ENCODE results near the gene CAMK1D. TPM values are rescaled to one million over a fixed set of nuclear protein-coding genes. Genes with fewer than 3 reads are reported as not detected.

The CAMK1D gene
- total RNA-seq, 4 donors from 2014 or later, result 0.55 to 2.2 (median 1.5) TPM

DNA sequence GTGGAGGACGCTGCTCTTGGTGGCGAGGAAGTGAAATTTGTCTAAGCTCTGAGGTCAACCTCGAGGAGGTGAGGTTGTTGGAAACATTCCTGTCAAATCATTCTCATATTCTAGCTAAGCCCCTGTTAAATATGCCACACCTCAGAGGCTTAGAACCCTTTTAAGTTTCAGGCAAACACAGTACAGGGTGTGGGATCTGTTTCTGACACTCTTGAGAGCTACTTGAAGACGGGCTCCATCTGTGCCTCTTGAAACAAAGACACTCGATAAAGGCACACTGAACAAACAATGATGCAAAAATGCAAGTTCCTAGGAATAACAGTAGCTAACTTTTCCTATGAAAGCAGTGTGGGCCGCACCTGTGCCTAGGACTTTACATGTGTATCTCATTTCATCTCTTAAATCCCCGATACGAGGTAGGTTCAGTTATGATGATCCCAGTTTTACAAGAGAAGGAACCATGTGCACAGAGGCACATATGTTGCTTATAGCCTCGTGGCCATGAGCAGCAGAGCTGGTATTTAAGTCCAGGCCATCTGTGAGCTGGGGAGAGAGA lies 352.9 kb downstream of the CAMK1D start:
- in situ Hi-C loops (cut with MboI; ENCODE audit: low sequenced_read_pairs in 4 of 4), result no loop called here
- Histone ChIP-seq H3K36me3 (no peaks in the 10 kb centered on the region), H3K4me1 (peaks cover 2 to 5% of the 10 kb centered on the region in 2 donors), H3K9me3 (no peaks in the 10 kb centered on the region), H3K27me3 (no peaks in the 10 kb centered on the region), H3K4me3 (no peak overlapping the region), H3K27ac (no peak overlapping the region)
- TF ChIP-seq POLR2A (IDR thresholded peaks at IDR 0.05), result no peak
- TF ChIP-seq, protein P1, sequence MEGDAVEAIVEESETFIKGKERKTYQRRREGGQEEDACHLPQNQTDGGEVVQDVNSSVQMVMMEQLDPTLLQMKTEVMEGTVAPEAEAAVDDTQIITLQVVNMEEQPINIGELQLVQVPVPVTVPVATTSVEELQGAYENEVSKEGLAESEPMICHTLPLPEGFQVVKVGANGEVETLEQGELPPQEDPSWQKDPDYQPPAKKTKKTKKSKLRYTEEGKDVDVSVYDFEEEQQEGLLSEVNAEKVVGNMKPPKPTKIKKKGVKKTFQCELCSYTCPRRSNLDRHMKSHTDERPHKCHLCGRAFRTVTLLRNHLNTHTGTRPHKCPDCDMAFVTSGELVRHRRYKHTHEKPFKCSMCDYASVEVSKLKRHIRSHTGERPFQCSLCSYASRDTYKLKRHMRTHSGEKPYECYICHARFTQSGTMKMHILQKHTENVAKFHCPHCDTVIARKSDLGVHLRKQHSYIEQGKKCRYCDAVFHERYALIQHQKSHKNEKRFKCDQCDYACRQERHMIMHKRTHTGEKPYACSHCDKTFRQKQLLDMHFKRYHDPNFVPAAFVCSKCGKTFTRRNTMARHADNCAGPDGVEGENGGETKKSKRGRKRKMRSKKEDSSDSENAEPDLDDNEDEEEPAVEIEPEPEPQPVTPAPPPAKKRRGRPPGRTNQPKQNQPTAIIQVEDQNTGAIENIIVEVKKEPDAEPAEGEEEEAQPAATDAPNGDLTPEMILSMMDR (IDR thresholded peaks at IDR 0.05 in 4 of 5, conservative IDR thresholded peaks at IDR 0.05 in 1 of 5), result no peak
- DNase-seq (no peak), ATAC-seq (no peak)
- intact Hi-C loops (cut with DNase I; ENCODE audit: low total_unique reads), result no loop called here

DNA sequence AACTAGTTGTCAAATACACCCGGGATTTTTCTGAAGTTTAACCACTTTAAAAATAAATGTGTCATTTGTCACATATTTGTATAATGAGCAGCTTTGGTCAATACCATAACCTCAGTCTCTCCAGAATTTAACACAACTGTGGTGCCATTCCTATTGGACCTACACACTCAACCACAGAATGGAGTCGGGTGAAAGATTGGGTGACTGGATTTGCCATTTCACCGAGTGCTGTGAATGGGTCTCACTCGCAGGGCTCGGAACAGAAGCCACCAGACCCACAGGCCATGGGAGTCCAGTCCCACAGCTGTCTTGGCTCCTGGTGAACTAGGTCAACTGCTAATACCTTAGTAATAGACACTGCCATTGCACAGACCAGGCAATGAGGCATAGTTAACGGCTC lies 353.8 kb downstream of the CAMK1D start:
- H3K36me3 ChIP-seq, result no peaks in the 10 kb centered on the region
- no peaks in the 10 kb centered on the region for H3K27me3 ChIP-seq
- H3K4me1 ChIP-seq, result peaks cover 2 to 14% of the 10 kb centered on the region in 2 donors
- H3K27ac ChIP-seq, result no peak overlapping the region
- no peaks in the 10 kb centered on the region for H3K9me3 ChIP-seq
- intact Hi-C loops (cut with DNase I; ENCODE audit: low total_unique reads) (no loop called here), in situ Hi-C loops (cut with MboI; ENCODE audit: low sequenced_read_pairs in 4 of 4) (no loop called here)
- H3K4me3 ChIP-seq, result no peak overlapping the region
- ATAC-seq (no peak), DNase-seq (no peak)
- TF ChIP-seq, protein P1 (IDR thresholded peaks at IDR 0.05 in 4 of 5, conservative IDR thresholded peaks at IDR 0.05 in 1 of 5), result no peak
- no peak for TF ChIP-seq POLR2A (IDR thresholded peaks at IDR 0.05)

DNA sequence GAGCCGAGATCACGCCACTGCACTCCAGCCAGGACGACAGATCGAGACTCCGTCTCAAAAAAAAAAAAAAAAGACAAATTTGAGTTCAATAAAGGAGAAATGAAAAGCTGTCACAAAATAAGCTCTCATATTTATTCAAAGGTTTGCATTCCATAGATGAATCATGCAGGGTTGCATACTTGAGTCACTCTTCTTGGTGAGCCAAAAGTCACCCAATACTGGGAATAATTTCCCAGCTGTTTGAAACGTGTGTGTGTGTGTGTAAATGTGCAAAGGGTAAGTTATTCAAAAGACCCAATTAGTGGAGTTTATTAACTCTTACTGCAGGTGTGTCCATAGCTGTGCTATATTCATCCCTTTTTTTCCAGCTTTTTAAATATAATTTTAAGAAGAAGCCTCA lies 354.5 kb downstream of the CAMK1D start:
- TF ChIP-seq POLR2A (IDR thresholded peaks at IDR 0.05), result no peak
- TF ChIP-seq, protein P1 (IDR thresholded peaks at IDR 0.05 in 4 of 5, conservative IDR thresholded peaks at IDR 0.05 in 1 of 5), result no peak
- H3K27me3 ChIP-seq, result no peaks in the 10 kb centered on the region
- DNase-seq (no peak), ATAC-seq (no peak)
- H3K36me3 ChIP-seq, result no peaks in the 10 kb centered on the region
- H3K4me1 ChIP-seq, result peaks cover 2 to 15% of the 10 kb centered on the region in 2 donors
- intact Hi-C loops (cut with DNase I; ENCODE audit: low total_unique reads), result no loop called here
- in situ Hi-C loops (cut with MboI; ENCODE audit: low sequenced_read_pairs in 4 of 4), result no loop called here
- H3K27ac ChIP-seq, result no peak overlapping the region
- H3K9me3 ChIP-seq, result no peaks in the 10 kb centered on the region
- H3K4me3 ChIP-seq, result no peak overlapping the region

DNA sequence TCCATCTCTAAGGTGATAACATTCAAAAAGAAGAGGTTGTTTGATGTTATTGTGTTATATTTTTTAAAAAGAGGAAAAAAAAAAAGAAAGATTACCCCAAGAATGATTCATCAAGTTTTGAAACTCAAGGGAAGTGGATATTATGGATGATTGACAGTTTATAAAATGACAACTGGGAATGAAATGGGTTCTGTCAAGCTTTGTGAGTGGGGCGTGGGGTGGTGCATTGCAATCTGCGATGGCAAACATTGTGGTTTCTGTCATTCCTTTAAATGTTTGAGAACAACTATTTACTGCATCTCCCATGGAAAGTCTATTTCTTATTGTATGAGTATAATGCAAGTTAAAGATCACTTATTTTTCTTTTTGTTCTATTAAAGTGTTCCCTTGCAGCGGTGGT lies 355.1 kb downstream of the CAMK1D start:
- no peak overlapping the region for H3K4me3 ChIP-seq
- H3K9me3 ChIP-seq, result no peaks in the 10 kb centered on the region
- H3K36me3 ChIP-seq, result no peaks in the 10 kb centered on the region
- no peak overlapping the region for H3K27ac ChIP-seq
- intact Hi-C loops (cut with DNase I; ENCODE audit: low total_unique reads) (no loop called here), in situ Hi-C loops (cut with MboI; ENCODE audit: low sequenced_read_pairs in 4 of 4) (no loop called here)
- H3K4me1 ChIP-seq, result peaks cover 2 to 15% of the 10 kb centered on the region in 2 donors
- ATAC-seq, result no peak
- H3K27me3 ChIP-seq, result no peaks in the 10 kb centered on the region
- TF ChIP-seq, protein P1 (IDR thresholded peaks at IDR 0.05 in 4 of 5, conservative IDR thresholded peaks at IDR 0.05 in 1 of 5), result no peak
- no peak for TF ChIP-seq POLR2A (IDR thresholded peaks at IDR 0.05)
- DNase-seq, result no peak

DNA sequence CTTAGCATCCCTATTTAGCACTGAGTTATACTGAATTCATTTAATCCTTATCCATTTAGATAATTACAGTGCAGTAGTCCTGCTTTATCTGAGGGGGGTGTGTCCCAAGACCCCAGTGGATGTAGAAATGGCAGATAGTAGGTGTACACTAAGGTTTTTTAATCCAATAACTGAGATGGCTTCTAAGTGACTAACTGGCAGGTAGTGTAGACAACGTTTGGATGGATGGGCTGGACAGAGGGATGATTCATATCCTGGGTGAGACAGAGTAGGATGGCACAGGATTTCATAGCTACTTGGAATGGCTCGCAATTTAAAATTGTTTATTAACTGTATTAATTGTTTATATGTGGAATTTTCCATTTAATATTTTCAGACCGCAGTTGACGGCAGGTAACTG lies 356.6 kb downstream of the CAMK1D start:
- intact Hi-C loops (cut with DNase I; ENCODE audit: low total_unique reads), result no loop called here
- in situ Hi-C loops (cut with MboI; ENCODE audit: low sequenced_read_pairs in 4 of 4), result no loop called here
- DNase-seq (no peak), ATAC-seq (no peak)
- H3K27ac ChIP-seq, result no peak overlapping the region
- TF ChIP-seq POLR2A (IDR thresholded peaks at IDR 0.05), result no peak
- TF ChIP-seq, protein P1 (IDR thresholded peaks at IDR 0.05 in 4 of 5, conservative IDR thresholded peaks at IDR 0.05 in 1 of 5), result no peak
- no peaks in the 10 kb centered on the region for H3K27me3 ChIP-seq
- H3K36me3 ChIP-seq, result no peaks in the 10 kb centered on the region
- H3K4me1 ChIP-seq, result peaks cover 2 to 15% of the 10 kb centered on the region in 2 donors
- H3K4me3 ChIP-seq, result no peak overlapping the region
- no peaks in the 10 kb centered on the region for H3K9me3 ChIP-seq

Measured in gastrocnemius medialis (tissue), 4 donors.